ENCODE data around the gene PRKAA2.

GRCh38 chr1:56754708-56755479 is 109.8 kb downstream of the PRKAA2 start:
- no peak for TF ChIP-seq EZH2phosphoT487 (IDR thresholded peaks at IDR 0.05; ENCODE audit: borderline replicate concordance, low read length)
- no peak for TF ChIP-seq CTCF (conservative IDR thresholded peaks at IDR 0.05; ENCODE audit: low read depth, low read length)
